HT-29 (cell line): ENCODE results near the gene PRXL2B. TPM values are rescaled to one million over a fixed set of nuclear protein-coding genes. Genes with fewer than 3 reads are reported as not detected.

Experiments used
- DNase-seq: peaks from one replicate; pipeline ENCODE4 v3.0.0-alpha.2; 2015; ENCODE audit warnings: low spot score
- total RNA-seq: library from RNA; depleted of rRNA; stranded (reverse); fragments of >200 nt; shearing (Covaris generic); gene quantifications from 2 replicates; pipeline ENCODE4 v1.2.3, GENCODE V29; 2014; rRNA removed

Gene PRXL2B
- total RNA-seq, 1 experiment from 2014 or later = 90.1 TPM

DNA sequence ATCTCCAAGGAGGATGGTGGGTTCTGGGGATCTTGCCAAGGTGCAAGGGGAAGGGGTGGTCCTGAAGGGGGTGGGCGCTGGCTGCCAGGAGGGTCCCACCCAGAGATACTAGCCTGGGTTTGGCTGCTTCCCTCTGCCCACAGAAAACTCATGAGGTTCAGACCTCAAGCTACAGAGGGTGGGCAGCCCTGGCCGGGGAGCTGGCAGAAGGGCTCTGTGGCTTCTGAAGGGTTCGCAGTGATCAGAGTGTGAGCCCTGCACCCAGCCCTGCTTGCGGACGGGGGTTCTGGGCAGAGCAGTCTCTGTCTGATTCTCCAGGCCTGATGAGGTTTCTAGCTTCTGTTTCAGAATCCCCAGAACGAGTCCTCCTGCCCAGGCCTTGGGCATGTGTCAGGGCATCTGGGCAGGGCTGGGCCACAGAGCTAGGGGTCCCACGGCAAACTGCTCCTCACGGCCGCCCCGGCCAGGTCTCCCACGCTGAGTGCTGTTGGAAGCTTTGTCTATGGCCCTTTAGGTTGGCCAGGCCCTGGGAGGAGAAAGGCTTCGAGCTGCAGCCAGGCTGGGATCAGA lies 46.9 kb downstream of the PRXL2B start:
- no peak for DNase-seq

DNA sequence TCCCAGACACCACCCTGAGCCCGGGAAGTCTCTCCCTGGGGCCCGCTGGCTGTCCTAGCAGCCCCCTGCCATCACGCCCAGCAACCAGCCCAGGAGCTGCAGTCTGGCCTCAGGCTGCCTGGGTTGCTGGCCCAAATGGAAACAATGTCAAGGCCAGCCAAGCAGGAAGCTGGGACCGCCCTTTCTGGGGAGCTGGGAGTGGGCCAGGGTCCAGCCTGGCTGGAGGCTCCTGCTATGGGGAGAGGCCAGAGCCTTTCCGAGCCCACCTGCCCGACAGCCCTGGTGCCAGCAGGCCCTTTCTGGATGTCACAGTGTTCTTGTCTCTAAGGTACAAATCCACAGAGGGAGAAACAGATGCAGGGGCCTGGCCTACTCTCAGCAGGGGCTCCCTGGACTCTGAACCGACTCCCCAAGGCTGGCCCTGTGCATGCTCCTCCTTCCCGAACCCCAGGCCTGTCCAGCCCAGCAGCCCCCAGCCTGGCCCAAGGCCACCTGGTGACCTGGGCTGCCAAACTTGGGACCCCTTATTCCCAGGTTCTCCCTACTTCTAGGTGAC lies 47.4 kb downstream of the PRXL2B start:
- DNase-seq = no peak

DNA sequence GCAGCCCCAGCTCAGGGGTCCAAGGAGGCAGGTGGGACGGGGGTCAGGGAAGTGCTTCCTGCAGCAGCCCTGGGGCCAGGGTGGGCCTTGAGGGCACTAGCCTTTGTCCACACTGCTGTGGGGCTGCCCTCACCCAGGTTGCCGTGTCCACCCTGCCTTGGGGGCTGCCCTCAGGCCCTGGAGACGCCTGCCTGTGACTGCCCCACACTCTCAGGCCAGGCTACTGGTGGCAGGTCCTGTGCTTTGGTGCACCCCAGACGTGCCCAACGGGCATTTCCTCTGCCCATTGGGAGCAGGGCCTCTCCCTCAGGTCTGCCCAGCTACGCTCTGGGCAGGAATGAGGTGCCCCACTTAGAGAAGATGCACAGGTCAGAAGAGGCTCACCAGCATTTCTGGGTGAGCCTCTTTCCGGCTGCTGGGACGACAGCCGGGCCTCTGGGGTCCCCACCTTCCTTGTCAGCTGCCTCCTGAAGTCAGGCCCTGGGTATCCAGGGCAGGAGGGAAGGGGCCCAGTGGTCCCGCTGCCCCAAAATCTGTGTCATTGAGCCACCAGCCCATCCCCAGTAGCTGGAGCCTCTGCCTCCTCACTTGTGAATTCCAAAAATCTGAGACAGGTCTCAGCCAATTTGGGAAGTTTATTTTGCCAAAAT lies 48.9 kb downstream of the PRXL2B start:
- no peak for DNase-seq

DNA sequence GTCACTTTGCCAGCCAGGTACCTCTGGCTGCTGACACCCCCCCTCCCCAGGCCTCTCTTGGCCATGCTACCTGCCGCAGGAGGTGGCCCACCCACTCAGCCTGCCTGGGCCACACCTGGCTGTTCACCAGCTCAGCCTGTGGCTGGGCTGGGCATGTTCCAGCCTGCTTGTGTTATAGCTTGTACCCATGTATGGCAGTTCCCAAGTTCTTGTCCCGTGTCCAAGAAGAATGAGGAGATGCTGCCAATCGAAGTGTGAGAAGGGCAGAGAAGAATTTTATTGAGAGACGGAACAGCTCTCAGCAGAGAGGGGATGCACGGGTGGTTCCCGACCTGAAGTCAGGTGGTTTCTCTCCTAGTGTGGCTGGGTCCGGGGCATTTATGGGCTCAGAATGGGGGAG lies 50.2 kb downstream of the PRXL2B start:
- DNase-seq = no peak

DNA sequence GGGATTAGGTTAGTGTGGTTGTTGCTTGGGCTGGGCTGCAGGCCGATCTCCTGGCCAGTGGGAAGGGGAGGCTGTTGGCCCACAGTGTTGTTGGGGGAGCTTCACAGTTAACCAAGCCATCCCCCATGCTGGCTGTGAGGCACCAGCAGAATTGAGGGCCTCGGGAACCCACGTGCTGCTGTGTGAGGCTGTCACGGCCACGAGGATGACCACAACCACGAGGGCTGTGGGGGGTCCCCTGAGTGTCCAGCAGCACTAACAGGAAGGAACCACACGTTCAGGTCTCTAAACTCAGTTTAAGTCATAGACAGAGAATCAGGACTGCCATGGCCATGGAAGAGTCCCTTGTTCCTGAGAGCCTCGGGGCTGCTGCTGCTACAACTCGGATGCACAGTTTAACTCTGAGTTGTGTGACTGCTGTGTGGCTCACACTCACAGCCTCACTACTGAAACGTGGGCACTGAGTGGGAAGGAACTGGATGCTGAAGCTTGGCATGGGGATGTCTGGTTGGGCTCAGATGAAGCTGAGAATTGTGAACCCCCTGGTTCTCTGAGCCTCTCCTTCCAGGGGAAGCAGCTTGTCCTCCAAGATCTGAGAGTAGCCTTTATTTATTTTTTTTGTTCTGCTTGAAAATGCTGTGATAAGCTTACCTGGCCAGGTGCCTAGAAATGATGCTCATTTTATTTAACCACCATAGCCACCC lies 51.0 kb downstream of the PRXL2B start:
- DNase-seq = no peak

DNA sequence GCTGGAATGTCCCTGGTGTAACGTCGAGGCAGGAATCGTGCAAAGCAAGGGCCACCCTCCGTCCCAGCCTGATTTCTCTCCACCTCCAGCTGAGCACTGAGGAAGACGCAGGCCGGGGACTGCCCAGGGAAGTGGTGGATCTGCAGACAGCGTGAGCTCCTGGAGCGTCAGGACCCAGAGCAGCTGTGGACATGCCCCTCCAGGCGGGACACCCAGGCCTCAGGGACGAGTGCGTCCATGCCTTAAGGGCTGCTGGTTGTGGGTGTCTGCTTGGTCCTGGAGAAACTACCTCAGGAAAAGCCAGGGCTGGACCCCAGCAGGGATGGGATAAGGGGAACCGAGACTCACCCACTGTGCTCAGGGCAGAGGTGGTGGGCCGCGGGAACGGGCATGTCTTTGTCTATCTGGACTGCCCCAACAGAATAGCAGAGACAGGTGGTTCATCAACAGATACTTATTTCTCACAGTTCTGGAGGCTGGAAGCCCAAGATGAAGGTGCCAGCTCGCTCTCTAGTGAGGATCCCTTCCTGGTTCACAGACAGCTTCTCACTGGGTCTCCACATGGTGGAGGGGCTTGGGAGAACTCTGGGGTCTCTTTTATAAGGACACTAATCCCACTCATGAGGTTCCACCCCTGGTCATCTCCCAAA lies 52.0 kb downstream of the PRXL2B start:
- DNase-seq = no peak

DNA sequence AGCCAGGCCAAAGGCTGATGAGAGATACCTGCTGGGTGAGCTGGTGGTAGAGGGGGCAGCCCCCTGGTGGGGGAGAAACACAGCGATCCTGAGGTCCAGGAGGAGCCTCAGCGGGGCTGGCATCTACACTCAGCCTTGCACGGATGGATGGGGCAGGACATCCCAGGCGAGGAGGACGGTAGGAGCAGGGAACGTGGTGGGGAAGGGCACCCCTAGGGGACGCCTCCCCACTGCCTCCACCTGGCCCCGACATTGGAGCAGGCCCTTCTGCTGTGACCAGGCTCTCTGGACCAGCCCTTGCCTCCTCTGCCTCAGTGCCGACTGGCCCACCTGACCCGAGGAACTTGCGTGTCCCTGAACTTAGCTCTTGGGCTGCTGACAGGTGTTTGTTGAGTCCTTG lies 52.6 kb downstream of the PRXL2B start:
- DNase-seq = no peak

DNA sequence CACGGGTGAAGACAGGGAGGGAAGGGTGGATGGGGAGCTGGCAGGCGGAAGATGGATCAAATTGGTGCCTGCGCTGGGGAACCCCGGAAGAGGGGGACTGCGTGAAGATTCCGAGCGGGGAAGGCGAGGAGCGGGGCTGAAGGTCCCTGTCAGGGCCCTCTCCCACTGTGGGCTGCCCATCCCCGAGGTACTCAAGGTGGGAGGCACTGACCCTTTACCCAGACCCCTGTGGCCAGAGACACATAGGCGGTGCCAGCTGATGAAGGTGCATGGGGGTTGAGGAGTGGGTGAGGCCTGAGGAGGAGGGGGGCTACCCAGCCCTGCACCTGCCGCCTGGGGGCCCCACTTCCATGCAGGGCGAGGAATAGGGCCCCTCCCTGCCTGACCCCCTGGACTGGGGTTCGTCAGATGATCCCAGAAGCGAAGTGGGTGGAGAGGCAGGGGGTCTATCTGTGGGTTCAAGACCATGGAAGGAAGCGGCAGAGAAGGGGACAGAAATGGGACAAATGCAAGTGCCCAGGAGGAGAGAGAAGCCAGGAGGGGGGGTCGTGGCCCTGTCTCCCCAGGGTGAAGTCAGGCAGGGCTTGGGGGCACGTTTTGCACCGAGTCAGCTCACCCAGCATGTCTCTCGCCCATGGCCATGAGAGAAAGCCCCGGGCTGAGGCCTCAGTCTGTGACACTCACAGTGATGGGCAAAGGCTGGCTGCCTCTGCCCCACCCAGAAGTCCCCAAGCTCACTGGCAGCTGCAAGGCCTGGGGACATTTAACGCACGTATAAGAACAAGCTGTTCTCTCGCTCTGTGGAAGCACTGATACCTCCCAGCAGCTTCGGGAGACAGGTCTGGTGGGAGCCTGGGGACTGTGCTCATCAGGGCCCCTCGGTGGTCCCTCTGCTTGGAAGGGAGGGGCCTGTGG lies 53.3 kb downstream of the PRXL2B start:
- no peak for DNase-seq

DNA sequence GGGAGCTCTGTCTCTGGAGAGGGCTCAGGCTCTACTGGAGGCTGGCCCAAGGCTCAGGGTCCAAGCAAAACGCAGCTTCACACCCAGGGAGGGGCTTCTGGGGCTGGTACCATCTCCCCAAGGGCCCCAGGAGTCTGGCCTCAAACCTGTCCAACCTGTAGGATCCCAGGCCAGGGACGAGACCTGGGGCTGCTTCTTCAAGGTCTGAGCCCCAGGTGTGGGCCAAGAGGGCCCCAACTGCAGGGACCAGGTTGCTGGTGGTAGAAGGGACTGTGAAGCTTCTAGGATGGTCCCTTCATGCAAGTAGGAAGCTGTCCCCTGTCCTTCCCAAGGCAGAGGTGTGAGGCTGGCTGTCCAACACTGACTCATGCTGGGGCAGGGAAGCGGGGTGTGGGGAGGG lies 54.0 kb downstream of the PRXL2B start:
- no peak for DNase-seq

Other genes starting within 250 kb of the PRXL2B start
- 19.3 and 23.6 TPM in 2 replicates for gene MORN1, start 195.2 kb upstream of the PRXL2B start, total RNA-seq
- 60.1 and 66.2 TPM in 2 replicates for gene RER1, start 194.9 kb upstream of the PRXL2B start, total RNA-seq
- gene PEX10, start 174.2 kb upstream of the PRXL2B start, total RNA-seq = 72.2 and 76.7 TPM in 2 replicates
- 3.1 and 5.3 TPM in 2 replicates for gene PLCH2, start 110.5 kb upstream of the PRXL2B start, total RNA-seq
- 37.8 and 48.3 TPM in 2 replicates for gene PANK4, start 60.2 kb upstream of the PRXL2B start, total RNA-seq
- 0.28 and 0.42 TPM in 2 replicates for gene HES5, start 56.5 kb upstream of the PRXL2B start, total RNA-seq
- gene TNFRSF14, start 30.4 kb upstream of the PRXL2B start, total RNA-seq = 77.4 and 85.6 TPM in 2 replicates
- gene MMEL1, start 46.2 kb downstream of the PRXL2B start, total RNA-seq = 21.3 and 23.0 TPM in 2 replicates
- gene TTC34, start 214.9 kb downstream of the PRXL2B start, total RNA-seq = 0.36 and 0.39 TPM in 2 replicates